Progenitor cell of endocrine pancreas (in vitro differentiated cells): ENCODE results near the gene GPR25. TPM values are rescaled to one million over a fixed set of nuclear protein-coding genes. Genes with fewer than 3 reads are reported as not detected.

Source experiments
- DNase-seq: peaks from one replicate; pipeline ENCODE4 v3.0.0; 2021; ENCODE audit warnings: low spot score; ENCODE audit not compliant: unreplicated experiment
- H3K27ac Mint-ChIP-seq: 2 replicates; pipeline ENCODE4 v1.8.0; 2021; ENCODE audit warnings: mild to moderate bottlenecking, moderate library complexity, mixed read lengths
- H3K27me3 Mint-ChIP-seq: 2 replicates; pipeline ENCODE4 v1.8.0; 2021; ENCODE audit warnings: mixed read lengths
- H3K36me3 Mint-ChIP-seq: 2 replicates; pipeline ENCODE4 v1.8.0; 2022; ENCODE audit warnings: mixed read lengths; ENCODE audit not compliant: insufficient read depth
- H3K4me1 Mint-ChIP-seq: 2 replicates; pipeline ENCODE4 v1.8.0; 2021; ENCODE audit warnings: low read depth, mixed read lengths
- H3K4me3 Mint-ChIP-seq: 2 replicates; pipeline ENCODE4 v1.8.0; 2021; ENCODE audit warnings: low read depth, mild to moderate bottlenecking, moderate library complexity, mixed read lengths
- H3K9me3 Mint-ChIP-seq: 2 replicates; pipeline ENCODE4 v1.8.0; 2021; ENCODE audit warnings: low read depth, mixed read lengths
- total RNA-seq: library from RNA; stranded (reverse); gene quantifications from 2 replicates; pipeline ENCODE4 v1.2.1, GENCODE V29; 2021
- TF ChIP-seq, protein P1 (sequence below): fragments of 200-600 bp; sonication (generic); IDR thresholded peaks from one replicate; pipeline ENCODE4 v1.5.0; 2021; ENCODE audit warnings: antibody characterized with exemption, mild to moderate bottlenecking; ENCODE audit not compliant: unreplicated experiment

Gene GPR25
- total RNA-seq, 1 donor from 2014 or later, result not detected

DNA sequence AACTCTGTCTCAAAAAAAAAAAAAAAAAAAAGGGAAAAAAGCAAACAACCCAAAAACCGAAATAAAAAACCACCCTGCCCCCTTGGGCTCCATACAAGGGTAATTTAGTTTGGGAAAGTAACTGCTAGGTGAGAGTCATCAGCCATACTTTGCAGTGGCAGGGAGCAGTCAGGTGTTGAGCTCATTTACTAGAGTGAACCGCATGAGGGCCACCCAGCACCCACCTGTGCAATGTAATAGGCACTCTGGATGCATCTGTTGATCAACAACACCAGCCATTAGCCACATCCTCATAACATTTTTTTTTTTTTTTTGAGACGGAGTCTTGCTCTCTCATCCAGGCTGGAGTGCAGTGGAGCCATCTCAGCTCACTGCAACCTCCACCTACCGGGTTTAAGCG lies 31.0 kb downstream of the GPR25 start:
- TF ChIP-seq, protein P1, sequence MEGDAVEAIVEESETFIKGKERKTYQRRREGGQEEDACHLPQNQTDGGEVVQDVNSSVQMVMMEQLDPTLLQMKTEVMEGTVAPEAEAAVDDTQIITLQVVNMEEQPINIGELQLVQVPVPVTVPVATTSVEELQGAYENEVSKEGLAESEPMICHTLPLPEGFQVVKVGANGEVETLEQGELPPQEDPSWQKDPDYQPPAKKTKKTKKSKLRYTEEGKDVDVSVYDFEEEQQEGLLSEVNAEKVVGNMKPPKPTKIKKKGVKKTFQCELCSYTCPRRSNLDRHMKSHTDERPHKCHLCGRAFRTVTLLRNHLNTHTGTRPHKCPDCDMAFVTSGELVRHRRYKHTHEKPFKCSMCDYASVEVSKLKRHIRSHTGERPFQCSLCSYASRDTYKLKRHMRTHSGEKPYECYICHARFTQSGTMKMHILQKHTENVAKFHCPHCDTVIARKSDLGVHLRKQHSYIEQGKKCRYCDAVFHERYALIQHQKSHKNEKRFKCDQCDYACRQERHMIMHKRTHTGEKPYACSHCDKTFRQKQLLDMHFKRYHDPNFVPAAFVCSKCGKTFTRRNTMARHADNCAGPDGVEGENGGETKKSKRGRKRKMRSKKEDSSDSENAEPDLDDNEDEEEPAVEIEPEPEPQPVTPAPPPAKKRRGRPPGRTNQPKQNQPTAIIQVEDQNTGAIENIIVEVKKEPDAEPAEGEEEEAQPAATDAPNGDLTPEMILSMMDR, result no peak
- no peak for DNase-seq
- H3K9me3 Mint-ChIP-seq, result no peaks in the 10 kb centered on the region
- no peak overlapping the region for H3K27ac Mint-ChIP-seq
- peaks cover 3% of the 10 kb centered on the region for H3K4me1 Mint-ChIP-seq
- H3K4me3 Mint-ChIP-seq, result no peak overlapping the region
- H3K36me3 Mint-ChIP-seq, result peaks cover 27% of the 10 kb centered on the region
- H3K27me3 Mint-ChIP-seq, result no peaks in the 10 kb centered on the region

DNA sequence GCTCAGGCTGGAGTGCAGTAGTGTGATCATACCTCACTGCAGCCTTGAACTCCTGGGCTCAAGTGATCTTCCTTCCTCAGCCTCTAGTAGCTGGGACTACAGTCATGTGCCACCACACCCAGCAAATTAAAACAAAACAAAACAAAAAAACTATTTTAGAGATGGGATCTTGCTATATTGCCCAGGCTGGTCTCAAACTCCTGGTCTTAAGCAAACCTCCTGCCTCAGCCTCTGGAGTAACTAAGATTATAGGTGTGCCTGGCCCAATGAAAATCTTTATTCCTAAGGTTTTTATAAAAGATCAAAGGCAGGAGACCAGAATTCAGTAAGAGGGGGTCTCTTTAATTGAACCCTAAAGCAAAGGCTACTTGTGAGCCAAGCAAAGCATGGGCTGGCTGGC lies 32.0 kb downstream of the GPR25 start:
- H3K9me3 Mint-ChIP-seq, result no peaks in the 10 kb centered on the region
- peaks cover 2% of the 10 kb centered on the region for H3K4me1 Mint-ChIP-seq
- TF ChIP-seq, protein P1, result no peak
- H3K27me3 Mint-ChIP-seq, result no peaks in the 10 kb centered on the region
- H3K4me3 Mint-ChIP-seq, result no peak overlapping the region
- no peak for DNase-seq
- peaks cover 23% of the 10 kb centered on the region for H3K36me3 Mint-ChIP-seq
- H3K27ac Mint-ChIP-seq, result peak overlapping the region; percentile 56

DNA sequence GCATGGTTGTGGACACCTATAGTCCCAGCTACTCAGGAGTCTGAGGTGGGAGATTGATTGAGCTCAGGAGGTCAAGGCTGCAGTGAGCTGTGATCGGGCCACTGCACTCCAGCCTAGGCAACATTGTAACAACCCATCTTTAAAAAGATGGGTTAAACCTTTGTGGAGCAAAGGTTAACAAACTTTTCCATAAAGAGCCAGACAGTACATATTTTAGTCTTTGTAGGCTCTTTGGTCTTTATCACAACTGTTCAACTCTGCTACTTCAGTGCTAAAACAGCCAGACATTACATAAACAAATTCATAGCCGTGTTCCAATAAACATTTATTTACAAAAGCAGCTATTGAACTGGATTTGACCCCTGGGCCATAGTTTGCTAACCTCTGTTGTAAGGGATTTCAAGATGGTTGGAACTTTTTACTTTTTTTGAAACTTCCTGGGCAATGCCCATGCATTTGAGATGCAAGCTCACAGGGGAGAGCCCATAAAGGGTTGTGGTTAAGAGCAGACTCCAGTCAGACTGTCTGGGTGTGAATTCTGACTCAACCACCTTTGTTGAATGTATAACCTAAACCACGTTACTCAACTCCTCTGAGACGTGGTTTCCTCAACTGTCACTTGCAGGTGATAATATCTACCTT lies 32.8 kb downstream of the GPR25 start:
- Mint-ChIP-seq H3K36me3 (peaks cover 27% of the 10 kb centered on the region), H3K4me3 (no peak overlapping the region), H3K27me3 (no peaks in the 10 kb centered on the region), H3K4me1 (peaks cover 2% of the 10 kb centered on the region), H3K27ac (no peak overlapping the region), H3K9me3 (no peaks in the 10 kb centered on the region)
- no peak for DNase-seq
- TF ChIP-seq, protein P1, result no peak

- Mint-ChIP-seq H3K4me3 (no peak overlapping the region), H3K36me3 (peaks cover 27% of the 10 kb centered on the region), H3K4me1 (peaks cover 2% of the 10 kb centered on the region), H3K27me3 (no peaks in the 10 kb centered on the region), H3K27ac (no peak overlapping the region), H3K9me3 (no peaks in the 10 kb centered on the region)
- TF ChIP-seq, protein P1, result no peak
- no peak for DNase-seq
Observed at GRCh38 chr1:200906491-200906890, 33.7 kb downstream of the GPR25 start.

DNA sequence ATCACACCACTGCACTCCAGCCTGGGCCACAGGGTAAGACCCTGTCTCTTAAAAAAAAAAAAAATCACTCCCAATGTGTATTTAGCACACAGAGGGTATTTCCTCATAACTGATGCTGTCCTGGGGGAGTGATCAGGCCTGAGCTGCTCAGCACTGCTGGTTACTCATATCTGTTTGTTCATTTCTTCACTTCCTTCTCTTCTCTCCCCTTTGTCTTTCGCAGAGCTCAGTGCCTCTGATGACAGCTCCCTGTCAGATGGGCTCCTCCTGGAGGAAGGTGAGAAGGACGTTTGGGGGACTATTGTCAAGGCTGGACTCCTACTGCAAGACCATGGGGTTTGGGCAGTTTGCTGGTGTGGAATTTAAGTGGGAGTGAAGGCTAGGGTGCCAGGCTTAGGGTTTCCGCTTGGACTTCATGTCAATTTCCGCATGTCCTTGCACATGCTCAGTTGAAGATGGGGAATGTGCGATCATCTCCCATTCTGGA lies 34.9 kb downstream of the GPR25 start:
- Mint-ChIP-seq H3K36me3 (peaks cover 26% of the 10 kb centered on the region), H3K4me1 (peaks cover 2% of the 10 kb centered on the region), H3K4me3 (no peak overlapping the region), H3K9me3 (no peaks in the 10 kb centered on the region), H3K27ac (no peak overlapping the region), H3K27me3 (no peaks in the 10 kb centered on the region)
- TF ChIP-seq, protein P1, result no peak
- DNase-seq, result no peak
